H1 (cell line): ENCODE measurements around the gene SAP30L. TPM values are rescaled to one million over a fixed set of nuclear protein-coding genes. Genes with fewer than 3 reads are reported as not detected.

Source experiments
- CTCF ChIA-PET: fragments of 300-600 bp; sonication (Branson Sonifier 250); formaldehyde crosslinking; loops from one replicate; lab custom pipeline; 2021; ENCODE audit not compliant: partially characterized antibody; lab: Charles Lee
- POLR2A ChIA-PET: fragments of 300-600 bp; sonication (Branson Sonifier 250); formaldehyde crosslinking; loops from one replicate; lab custom pipeline; 2021; ENCODE audit warnings: inconsistent platforms; ENCODE audit not compliant: partially characterized antibody; lab: Charles Lee
- DNase-seq, 2 experiments: peaks; one replicate each; pipeline versions ENCODE4 v3.0.0 to v3.0.0-alpha.2; 2010 to 2022; ENCODE audit warnings: low spot score in 2 of 2, low read depth in 1 of 2, mixed read lengths in 1 of 2
- FAIRE-seq: peaks from 2 replicates; lab custom pipeline; 2011; peaks lifted over from hg19 to GRCh38; lab: Jason Lieb, UNC
- H2AFZ ChIP-seq: 2 replicates; pipeline ENCODE4 v1.8.1; 2012; ENCODE audit warnings: low read length, inconsistent platforms
- H2AK5ac ChIP-seq: 2 replicates; pipeline ENCODE4 v1.6.1; 2013; ENCODE audit warnings: low read depth, low read length
- H2BK120ac ChIP-seq: replicated peaks from 2 replicates; pipeline ENCODE3; 2013; ENCODE audit warnings: low read depth, low read length, inconsistent platforms
- H2BK12ac ChIP-seq: 2 replicates; pipeline ENCODE4 v1.6.1; 2013; ENCODE audit warnings: low read depth, low read length
- H2BK15ac ChIP-seq: 2 replicates; pipeline ENCODE4 v1.6.1; 2013; ENCODE audit warnings: low read length
- H2BK20ac ChIP-seq: 2 replicates; pipeline ENCODE4 v1.6.1; 2013; ENCODE audit warnings: low read length
- H2BK5ac ChIP-seq: 2 replicates; pipeline ENCODE4 v1.6.1; 2013; ENCODE audit warnings: low read depth, low read length
- H3K14ac ChIP-seq: 2 replicates; pipeline ENCODE4 v1.6.1; 2013; ENCODE audit warnings: inconsistent platforms; ENCODE audit not compliant: insufficient read length
- H3K18ac ChIP-seq: 2 replicates; pipeline ENCODE4 v1.6.1; 2013; ENCODE audit warnings: low read length; ENCODE audit errors: extremely low read depth
- H3K23ac ChIP-seq: 2 replicates; pipeline ENCODE4 v1.6.1; 2013; ENCODE audit warnings: inconsistent platforms; ENCODE audit not compliant: insufficient read length
- H3K23me2 ChIP-seq: 2 replicates; pipeline ENCODE4 v1.6.1; 2013; ENCODE audit warnings: low read depth, low read length
- H3K27ac ChIP-seq: 2 replicates; pipeline ENCODE4 v1.6.1; 2011; ENCODE audit warnings: low read depth, low read length, inconsistent platforms
- H3K27me3 ChIP-seq, 4 experiments: replicated peaks in 1 of 4; 1 replicate in 1 of 4; 2 replicates in 3 of 4; pipeline versions ENCODE4 v1.6.1 to v1.8.1; 2011 to 2013; ENCODE audit warnings: low read length in 3 of 4, mild to moderate bottlenecking in 3 of 4, inconsistent platforms in 2 of 4, mixed read lengths in 2 of 4, moderate library complexity in 1 of 4; ENCODE audit not compliant: control insufficient read depth in 3 of 4, insufficient read depth in 3 of 4; ENCODE audit errors: extremely low read depth in 1 of 4
- H3K36me3 ChIP-seq, 4 experiments: 2 replicates each; pipeline versions ENCODE4 v1.6.1 to v1.8.1; 2011 to 2013; ENCODE audit warnings: mild to moderate bottlenecking in 4 of 4, low read length in 3 of 4, moderate library complexity in 2 of 4, control low read depth in 1 of 4, inconsistent platforms in 1 of 4; ENCODE audit not compliant: insufficient read depth in 4 of 4, control insufficient read depth in 2 of 4
- H3K4ac ChIP-seq: replicated peaks from 2 replicates; pipeline ENCODE3; 2013; ENCODE audit warnings: low read length, low read depth, mixed read lengths, inconsistent platforms; ENCODE audit not compliant: insufficient read length
- H3K4me1 ChIP-seq, 4 experiments: replicated peaks in 1 of 4; 1 replicate in 1 of 4; 2 replicates in 3 of 4; pipeline versions ENCODE4 v1.6.1 to v1.8.1; 2011 to 2013; ENCODE audit warnings: low read length in 3 of 4, inconsistent platforms in 2 of 4, mixed read lengths in 1 of 4; ENCODE audit not compliant: insufficient read depth in 4 of 4, control insufficient read depth in 3 of 4
- H3K4me2 ChIP-seq, 2 experiments: 2 replicates each; pipeline versions ENCODE4 v1.6.1 to v1.8.1; 2011 to 2013; ENCODE audit warnings: low read depth in 2 of 2, low read length in 2 of 2, control low read depth in 1 of 2, inconsistent platforms in 1 of 2, mild to moderate bottlenecking in 1 of 2; ENCODE audit not compliant: insufficient read depth in 1 of 2
- H3K4me3 ChIP-seq, 4 experiments: fragments of 200-600, 300-600 bp in 1 of 4; sonication (generic), shearing (Covaris generic), sonication (Bioruptor Twin) in 1 of 4; 2 replicates each; pipeline versions ENCODE4 v1.5.1 to v1.8.1; 2011 to 2016; ENCODE audit warnings: low read length in 4 of 4, low read depth in 3 of 4, control low read depth in 2 of 4, inconsistent platforms in 2 of 4, mild to moderate bottlenecking in 2 of 4, mixed read lengths in 1 of 4, moderate library complexity in 1 of 4; ENCODE audit not compliant: insufficient read depth in 2 of 4; ENCODE audit errors: extremely low read depth in 1 of 4
- H3K56ac ChIP-seq: replicated peaks from 2 replicates; pipeline ENCODE3; 2013; ENCODE audit warnings: low read depth, mild to moderate bottlenecking, mixed read lengths, low read length, inconsistent platforms; ENCODE audit not compliant: insufficient read length
- H3K79me1 ChIP-seq: 2 replicates; pipeline ENCODE4 v1.6.1; 2013; ENCODE audit warnings: low read depth, low read length, control low read depth
- H3K79me2 ChIP-seq, 2 experiments: 2 replicates each; pipeline versions ENCODE4 v1.6.1 to v1.8.1; 2012 to 2013; ENCODE audit warnings: low read length in 2 of 2, mild to moderate bottlenecking in 2 of 2, inconsistent platforms in 1 of 2; ENCODE audit not compliant: insufficient read depth in 2 of 2, control insufficient read depth in 1 of 2
- H3K9ac ChIP-seq, 4 experiments: replicated peaks in 1 of 4; 1 replicate in 1 of 4; 2 replicates in 3 of 4; pipeline versions ENCODE4 v1.6.1 to v1.8.1; 2011 to 2013; ENCODE audit warnings: low read depth in 3 of 4, low read length in 3 of 4, control low read depth in 2 of 4, mild to moderate bottlenecking in 2 of 4, moderate library complexity in 2 of 4, inconsistent platforms in 1 of 4; ENCODE audit errors: extremely low read depth in 1 of 4
- H3K9me3 ChIP-seq, 2 experiments: 2 replicates each; pipeline versions ENCODE4 v1.6.1 to v1.8.1; 2012 to 2013; ENCODE audit warnings: mild to moderate bottlenecking in 2 of 2, moderate library complexity in 2 of 2, control low read depth in 1 of 2, inconsistent platforms in 1 of 2, low read depth in 1 of 2, low read length in 1 of 2, mixed read lengths in 1 of 2; ENCODE audit not compliant: insufficient read depth in 2 of 2
- H4K20me1 ChIP-seq, 2 experiments: replicated peaks in 1 of 2; 2 replicates each; pipeline versions ENCODE3 to v1.8.1; 2011 to 2013; ENCODE audit warnings: inconsistent platforms in 2 of 2, low read length in 2 of 2, mild to moderate bottlenecking in 1 of 2; ENCODE audit not compliant: insufficient read depth in 2 of 2, control insufficient read depth in 1 of 2
- H4K5ac ChIP-seq: 2 replicates; pipeline ENCODE4 v1.6.1; 2013; ENCODE audit warnings: low read length, low read depth, mixed read lengths, inconsistent platforms; ENCODE audit not compliant: insufficient read length
- H4K8ac ChIP-seq: 2 replicates; pipeline ENCODE4 v1.8.0; 2013; ENCODE audit warnings: mild to moderate bottlenecking, moderate library complexity, low read length, inconsistent platforms; ENCODE audit not compliant: insufficient read depth; ENCODE audit errors: extremely low read depth
- H4K91ac ChIP-seq: replicated peaks from 2 replicates; pipeline ENCODE3; 2013; ENCODE audit warnings: low read length, mixed read lengths, inconsistent platforms; ENCODE audit not compliant: insufficient read length
- EZH2 ChIP-seq: fragments of 200-600 bp; sonication (generic); IDR thresholded peaks from 2 replicates; pipeline ENCODE4 v1.7.1; 2012; ENCODE audit warnings: low read depth, mild to moderate bottlenecking, moderate library complexity, low read length, inconsistent platforms; ENCODE audit not compliant: severe bottlenecking
- GABPA ChIP-seq: IDR thresholded peaks from 2 replicates; pipeline ENCODE4 v1.6.1; 2011; ENCODE audit warnings: mild to moderate bottlenecking, low read length, moderate library complexity, borderline replicate concordance; ENCODE audit not compliant: insufficient read depth
- POLR2AphosphoS5 ChIP-seq: IDR thresholded peaks from 2 replicates; pipeline ENCODE4 v1.6.1; 2011; ENCODE audit warnings: low read depth, low read length
- RAD21 ChIP-seq, 2 experiments: IDR thresholded peaks in 1 of 2; conservative IDR thresholded peaks in 1 of 2; 2 replicates each; pipeline ENCODE4 v1.6.1; 2011; ENCODE audit warnings: low read depth in 2 of 2, low read length in 2 of 2, improper control_type of control experiment in 1 of 2, inconsistent platforms in 1 of 2, mild to moderate bottlenecking in 1 of 2, moderate library complexity in 1 of 2
- RNF2 ChIP-seq: fragments of 200-900, 300-1000 bp; sonication (generic); IDR thresholded peaks from 2 replicates; pipeline ENCODE4 v1.7.1; 2016; ENCODE audit warnings: borderline replicate concordance, low read depth, mild to moderate bottlenecking, antibody characterized with exemption, low read length; ENCODE audit not compliant: poor library complexity, severe bottlenecking; ENCODE audit errors: missing control alignments
- TAF1 ChIP-seq: IDR thresholded peaks from 2 replicates; pipeline ENCODE4 v1.6.1; 2011; ENCODE audit warnings: mild to moderate bottlenecking, low read depth, low read length
- WGBS, 2 experiments: shearing (Covaris generic) in 1 of 2; methylation state at CpG; one replicate each; pipeline versions ENCODE4 v1.1.6 to v1.1.7; 2013 to 2015; ENCODE audit warnings: low lambda C conversion rate in 2 of 2, mixed read lengths in 2 of 2, inconsistent platforms in 1 of 2, low coverage in 1 of 2, missing lambda C conversion rate in 1 of 2; ENCODE audit not compliant: insufficient replicate concordance in 2 of 2, insufficient coverage in 1 of 2, insufficient read length in 1 of 2; ENCODE audit errors: extremely low coverage in 1 of 2, missing lambda C conversion rate in 1 of 2; 5-methylcytosine and 5-hydroxymethylcytosine counted together
- polyA plus RNA-seq, 7 experiments: library from polyadenylated mRNA; depleted of rRNA in 3 of 7; stranded (reverse) in 5 of 7; unstranded in 2 of 7; fragments of >200 nt in 5 of 7; fragments of 200-250 nt in 2 of 7; gene quantifications; 1 replicate in 5 of 7; 2 replicates in 1 of 7; 4 replicates in 1 of 7; pipeline versions ENCODE4 v1.2.1 to v1.2.3, GENCODE V29; 2011 to 2013; ENCODE audit warnings: missing spikeins in 2 of 7, mixed read lengths in 2 of 7
- total RNA-seq: library from RNA; stranded (reverse); fragmentation: NEBNext Ultra II Directional; extraction: Animal tissue kit (Norgen Biotek cat#: 25700); gene quantifications from 2 replicates; pipeline ENCODE4 v1.2.1, GENCODE V29; 2021
- TF ChIP-seq, protein P1 (sequence below): IDR thresholded peaks from 2 replicates; pipeline ENCODE4 v1.6.1; 2011; ENCODE audit warnings: low read length, improper control_type of control experiment

SAP30L gene
- total and polyA plus RNA-seq, 2 of the 8 experiments (the other 6 are each of a cell fraction or from before 2014, with no cell fraction given), result 12.2 to 31.5 TPM

GRCh38 chr5:154475591-154476353 is 30.0 kb downstream of the SAP30L start:
- Histone ChIP-seq H3K79me2 (no peaks in the 10 kb centered on the region), H3K14ac (no peak overlapping the region), H3K36me3 (peaks cover 0 to 4% (median 0%) of the 10 kb centered on the region in 4 experiments; a peak in 1 of 8 replicates), H4K5ac (no peak overlapping the region), H2BK5ac (no peak overlapping the region), H2BK15ac (0 out of 2 replicates have a peak overlapping the region, but pooled peaks have one; percentile 46), H3K23ac (no peak overlapping the region), H3K27ac (no peak overlapping the region), H2AK5ac (no peak overlapping the region), H3K4ac (no peak overlapping the region), H3K4me1 (peaks cover 25 to 50% (median 28%) of the 10 kb centered on the region in 4 experiments), H3K18ac (peak overlapping the region; percentile 78), H3K27me3 (peaks cover 92 to 100% (median 96%) of the 10 kb centered on the region in 4 experiments), H3K79me1 (no peaks in the 10 kb centered on the region; the same call in 1 of the 2 replicates), H3K23me2 (peaks cover 11% of the 10 kb centered on the region; the same call in 1 of the 2 replicates), H2BK20ac (peak overlapping the region; percentile 34; the same call in 1 of the 2 replicates), H4K91ac (no peak overlapping the region), H4K20me1 (peaks cover 16 to 41% of the 10 kb centered on the region in 2 experiments), H3K4me3 (peak overlapping the region; percentile 8 to 58 (median 26); a peak in 7 of 8 replicates), H4K8ac (no peak overlapping the region; the same call in 1 of the 2 replicates), H2AFZ (no peak overlapping the region), H3K9ac (no peak overlapping the region), H2BK12ac (no peak overlapping the region), H3K56ac (no peak overlapping the region), H3K4me2 (peak overlapping the region; percentile 80 to 85), H2BK120ac (no peak overlapping the region), H3K9me3 (no peaks in the 10 kb centered on the region)
- FAIRE-seq (no peak), DNase-seq (peak in 1 of 2 experiments; percentile 71)
- ChIA-PET CTCF (interaction anchor here (0.6 to 5.0 kb wide), 10 partner anchors 9 to 406 kb away, joined by 3 to 33 read pairs (median 4); no protein-coding TSS in a partner anchor), POLR2A (interaction anchor here (2.1 kb wide), 1 partner anchor 10 kb away, joined by 10 read pairs; no protein-coding TSS in a partner anchor)
- WGBS, 2 experiments, result 1% methylated on average over 44 of the region's 46 CpGs; no CpG with 5 or more reads in 1 of the 2 experiments
- TF ChIP-seq RNF2, result peak; percentile 73
- no peak for TF ChIP-seq RAD21 (IDR thresholded peaks at IDR 0.05 in 1 of 2, conservative IDR thresholded peaks at IDR 0.05 in 1 of 2; ENCODE audit: low read depth in 2 of 2, low read length in 2 of 2)
- no peak for TF ChIP-seq EZH2
- TF ChIP-seq, protein P1, sequence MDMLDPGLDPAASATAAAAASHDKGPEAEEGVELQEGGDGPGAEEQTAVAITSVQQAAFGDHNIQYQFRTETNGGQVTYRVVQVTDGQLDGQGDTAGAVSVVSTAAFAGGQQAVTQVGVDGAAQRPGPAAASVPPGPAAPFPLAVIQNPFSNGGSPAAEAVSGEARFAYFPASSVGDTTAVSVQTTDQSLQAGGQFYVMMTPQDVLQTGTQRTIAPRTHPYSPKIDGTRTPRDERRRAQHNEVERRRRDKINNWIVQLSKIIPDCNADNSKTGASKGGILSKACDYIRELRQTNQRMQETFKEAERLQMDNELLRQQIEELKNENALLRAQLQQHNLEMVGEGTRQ, result no peak
- TF ChIP-seq GABPA, result no peak
- no peak for TF ChIP-seq TAF1
- no peak for TF ChIP-seq POLR2AphosphoS5
